ENCODE results near the gene EYA3. TPM values are rescaled to one million over a fixed set of nuclear protein-coding genes. Genes with fewer than 3 reads are reported as not detected.

The EYA3 gene
- total RNA-seq, 1 experiment from 2014 or later, result 29.4 TPM

DNA sequence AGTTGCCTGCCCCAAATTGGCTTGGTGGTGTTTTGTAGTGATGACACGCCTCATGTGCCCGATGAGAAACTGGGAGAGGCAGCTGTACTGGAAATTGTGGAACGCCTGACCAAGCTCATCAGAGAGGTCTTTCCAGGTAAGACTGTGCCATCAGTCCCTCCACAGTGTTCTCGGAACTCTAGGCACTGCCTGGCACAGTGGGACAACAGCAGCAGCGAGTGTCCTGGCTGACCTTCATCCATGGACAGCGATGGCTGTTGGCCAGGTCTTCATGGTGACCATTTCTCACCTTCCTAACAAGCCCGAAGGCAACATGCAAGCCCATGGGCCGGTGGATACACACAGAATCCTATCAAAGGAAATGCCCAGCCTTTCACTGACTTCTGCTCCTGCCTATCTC lies 139.4 kb downstream of the EYA3 start (continued):
- TF ChIP-seq, protein P1, sequence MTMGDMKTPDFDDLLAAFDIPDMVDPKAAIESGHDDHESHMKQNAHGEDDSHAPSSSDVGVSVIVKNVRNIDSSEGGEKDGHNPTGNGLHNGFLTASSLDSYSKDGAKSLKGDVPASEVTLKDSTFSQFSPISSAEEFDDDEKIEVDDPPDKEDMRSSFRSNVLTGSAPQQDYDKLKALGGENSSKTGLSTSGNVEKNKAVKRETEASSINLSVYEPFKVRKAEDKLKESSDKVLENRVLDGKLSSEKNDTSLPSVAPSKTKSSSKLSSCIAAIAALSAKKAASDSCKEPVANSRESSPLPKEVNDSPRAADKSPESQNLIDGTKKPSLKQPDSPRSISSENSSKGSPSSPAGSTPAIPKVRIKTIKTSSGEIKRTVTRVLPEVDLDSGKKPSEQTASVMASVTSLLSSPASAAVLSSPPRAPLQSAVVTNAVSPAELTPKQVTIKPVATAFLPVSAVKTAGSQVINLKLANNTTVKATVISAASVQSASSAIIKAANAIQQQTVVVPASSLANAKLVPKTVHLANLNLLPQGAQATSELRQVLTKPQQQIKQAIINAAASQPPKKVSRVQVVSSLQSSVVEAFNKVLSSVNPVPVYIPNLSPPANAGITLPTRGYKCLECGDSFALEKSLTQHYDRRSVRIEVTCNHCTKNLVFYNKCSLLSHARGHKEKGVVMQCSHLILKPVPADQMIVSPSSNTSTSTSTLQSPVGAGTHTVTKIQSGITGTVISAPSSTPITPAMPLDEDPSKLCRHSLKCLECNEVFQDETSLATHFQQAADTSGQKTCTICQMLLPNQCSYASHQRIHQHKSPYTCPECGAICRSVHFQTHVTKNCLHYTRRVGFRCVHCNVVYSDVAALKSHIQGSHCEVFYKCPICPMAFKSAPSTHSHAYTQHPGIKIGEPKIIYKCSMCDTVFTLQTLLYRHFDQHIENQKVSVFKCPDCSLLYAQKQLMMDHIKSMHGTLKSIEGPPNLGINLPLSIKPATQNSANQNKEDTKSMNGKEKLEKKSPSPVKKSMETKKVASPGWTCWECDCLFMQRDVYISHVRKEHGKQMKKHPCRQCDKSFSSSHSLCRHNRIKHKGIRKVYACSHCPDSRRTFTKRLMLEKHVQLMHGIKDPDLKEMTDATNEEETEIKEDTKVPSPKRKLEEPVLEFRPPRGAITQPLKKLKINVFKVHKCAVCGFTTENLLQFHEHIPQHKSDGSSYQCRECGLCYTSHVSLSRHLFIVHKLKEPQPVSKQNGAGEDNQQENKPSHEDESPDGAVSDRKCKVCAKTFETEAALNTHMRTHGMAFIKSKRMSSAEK (CRISPR knock-in tag; IDR thresholded peaks at IDR 0.05; ENCODE audit: borderline replicate concordance), result no peak
- TF ChIP-seq FOXP1 (CRISPR knock-in tag; IDR thresholded peaks at IDR 0.05; ENCODE audit: borderline replicate concordance) (no peak), HMGA2 (CRISPR knock-in tag; IDR thresholded peaks at IDR 0.05) (no peak)
- TF ChIP-seq, protein P2, sequence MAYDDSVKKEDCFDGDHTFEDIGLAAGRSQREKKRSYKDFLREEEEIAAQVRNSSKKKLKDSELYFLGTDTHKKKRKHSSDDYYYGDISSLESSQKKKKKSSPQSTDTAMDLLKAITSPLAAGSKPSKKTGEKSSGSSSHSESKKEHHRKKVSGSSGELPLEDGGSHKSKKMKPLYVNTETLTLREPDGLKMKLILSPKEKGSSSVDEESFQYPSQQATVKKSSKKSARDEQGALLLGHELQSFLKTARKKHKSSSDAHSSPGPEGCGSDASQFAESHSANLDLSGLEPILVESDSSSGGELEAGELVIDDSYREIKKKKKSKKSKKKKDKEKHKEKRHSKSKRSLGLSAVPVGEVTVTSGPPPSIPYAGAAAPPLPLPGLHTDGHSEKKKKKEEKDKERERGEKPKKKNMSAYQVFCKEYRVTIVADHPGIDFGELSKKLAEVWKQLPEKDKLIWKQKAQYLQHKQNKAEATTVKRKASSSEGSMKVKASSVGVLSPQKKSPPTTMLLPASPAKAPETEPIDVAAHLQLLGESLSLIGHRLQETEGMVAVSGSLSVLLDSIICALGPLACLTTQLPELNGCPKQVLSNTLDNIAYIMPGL (CRISPR knock-in tag; IDR thresholded peaks at IDR 0.05), result no peak
- TF ChIP-seq, protein P3, sequence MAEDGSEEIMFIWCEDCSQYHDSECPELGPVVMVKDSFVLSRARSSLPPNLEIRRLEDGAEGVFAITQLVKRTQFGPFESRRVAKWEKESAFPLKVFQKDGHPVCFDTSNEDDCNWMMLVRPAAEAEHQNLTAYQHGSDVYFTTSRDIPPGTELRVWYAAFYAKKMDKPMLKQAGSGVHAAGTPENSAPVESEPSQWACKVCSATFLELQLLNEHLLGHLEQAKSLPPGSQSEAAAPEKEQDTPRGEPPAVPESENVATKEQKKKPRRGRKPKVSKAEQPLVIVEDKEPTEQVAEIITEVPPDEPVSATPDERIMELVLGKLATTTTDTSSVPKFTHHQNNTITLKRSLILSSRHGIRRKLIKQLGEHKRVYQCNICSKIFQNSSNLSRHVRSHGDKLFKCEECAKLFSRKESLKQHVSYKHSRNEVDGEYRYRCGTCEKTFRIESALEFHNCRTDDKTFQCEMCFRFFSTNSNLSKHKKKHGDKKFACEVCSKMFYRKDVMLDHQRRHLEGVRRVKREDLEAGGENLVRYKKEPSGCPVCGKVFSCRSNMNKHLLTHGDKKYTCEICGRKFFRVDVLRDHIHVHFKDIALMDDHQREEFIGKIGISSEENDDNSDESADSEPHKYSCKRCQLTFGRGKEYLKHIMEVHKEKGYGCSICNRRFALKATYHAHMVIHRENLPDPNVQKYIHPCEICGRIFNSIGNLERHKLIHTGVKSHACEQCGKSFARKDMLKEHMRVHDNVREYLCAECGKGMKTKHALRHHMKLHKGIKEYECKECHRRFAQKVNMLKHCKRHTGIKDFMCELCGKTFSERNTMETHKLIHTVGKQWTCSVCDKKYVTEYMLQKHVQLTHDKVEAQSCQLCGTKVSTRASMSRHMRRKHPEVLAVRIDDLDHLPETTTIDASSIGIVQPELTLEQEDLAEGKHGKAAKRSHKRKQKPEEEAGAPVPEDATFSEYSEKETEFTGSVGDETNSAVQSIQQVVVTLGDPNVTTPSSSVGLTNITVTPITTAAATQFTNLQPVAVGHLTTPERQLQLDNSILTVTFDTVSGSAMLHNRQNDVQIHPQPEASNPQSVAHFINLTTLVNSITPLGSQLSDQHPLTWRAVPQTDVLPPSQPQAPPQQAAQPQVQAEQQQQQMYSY (CRISPR knock-in tag; IDR thresholded peaks at IDR 0.05), result no peak

DNA sequence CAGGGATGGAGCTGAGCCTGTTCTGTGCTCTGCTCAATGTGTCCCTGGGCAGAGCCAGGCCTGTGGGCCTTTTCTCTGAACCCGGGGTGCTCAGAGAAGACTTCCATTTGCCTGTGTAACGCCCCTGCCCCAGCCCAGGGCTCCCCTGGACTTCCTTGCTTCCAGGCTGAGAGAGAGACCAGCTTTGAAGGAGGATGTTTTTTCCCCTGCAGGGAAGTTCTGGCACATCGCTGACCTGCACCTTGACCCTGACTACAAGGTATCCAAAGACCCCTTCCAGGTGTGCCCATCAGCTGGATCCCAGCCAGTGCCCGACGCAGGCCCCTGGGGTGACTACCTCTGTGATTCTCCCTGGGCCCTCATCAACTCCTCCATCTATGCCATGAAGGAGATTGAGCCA lies 143.4 kb downstream of the EYA3 start:
- H3K27ac Mint-ChIP-seq, result no peak overlapping the region
- H3K4me3 Mint-ChIP-seq, result no peak overlapping the region
- H3K4me1 Mint-ChIP-seq, result peaks cover 5% of the 10 kb centered on the region; the same call in 1 of the 2 replicates
- H3K27me3 Mint-ChIP-seq (ENCODE audit: low read depth), result no peaks in the 10 kb centered on the region
- ATAC-seq (no peak), DNase-seq (ENCODE audit: low spot score) (no peak)
- no peaks in the 10 kb centered on the region for H3K9me3 Mint-ChIP-seq
- ChIA-PET CTCF (interaction anchor here (2.1 kb wide), 1 partner anchor 87 kb away, joined by 7 read pairs; no protein-coding TSS in a partner anchor), POLR2A (no interaction called here)
- TF ChIP-seq, protein P4, sequence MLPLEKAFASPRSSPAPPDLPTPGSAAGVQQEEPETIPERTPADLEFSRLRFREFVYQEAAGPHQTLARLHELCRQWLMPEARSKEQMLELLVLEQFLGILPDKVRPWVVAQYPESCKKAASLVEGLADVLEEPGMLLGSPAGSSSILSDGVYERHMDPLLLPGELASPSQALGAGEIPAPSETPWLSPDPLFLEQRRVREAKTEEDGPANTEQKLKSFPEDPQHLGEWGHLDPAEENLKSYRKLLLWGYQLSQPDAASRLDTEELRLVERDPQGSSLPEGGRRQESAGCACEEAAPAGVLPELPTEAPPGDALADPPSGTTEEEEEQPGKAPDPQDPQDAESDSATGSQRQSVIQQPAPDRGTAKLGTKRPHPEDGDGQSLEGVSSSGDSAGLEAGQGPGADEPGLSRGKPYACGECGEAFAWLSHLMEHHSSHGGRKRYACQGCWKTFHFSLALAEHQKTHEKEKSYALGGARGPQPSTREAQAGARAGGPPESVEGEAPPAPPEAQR (CRISPR knock-in tag; IDR thresholded peaks at IDR 0.05), result no peak
- TF ChIP-seq, protein P5, sequence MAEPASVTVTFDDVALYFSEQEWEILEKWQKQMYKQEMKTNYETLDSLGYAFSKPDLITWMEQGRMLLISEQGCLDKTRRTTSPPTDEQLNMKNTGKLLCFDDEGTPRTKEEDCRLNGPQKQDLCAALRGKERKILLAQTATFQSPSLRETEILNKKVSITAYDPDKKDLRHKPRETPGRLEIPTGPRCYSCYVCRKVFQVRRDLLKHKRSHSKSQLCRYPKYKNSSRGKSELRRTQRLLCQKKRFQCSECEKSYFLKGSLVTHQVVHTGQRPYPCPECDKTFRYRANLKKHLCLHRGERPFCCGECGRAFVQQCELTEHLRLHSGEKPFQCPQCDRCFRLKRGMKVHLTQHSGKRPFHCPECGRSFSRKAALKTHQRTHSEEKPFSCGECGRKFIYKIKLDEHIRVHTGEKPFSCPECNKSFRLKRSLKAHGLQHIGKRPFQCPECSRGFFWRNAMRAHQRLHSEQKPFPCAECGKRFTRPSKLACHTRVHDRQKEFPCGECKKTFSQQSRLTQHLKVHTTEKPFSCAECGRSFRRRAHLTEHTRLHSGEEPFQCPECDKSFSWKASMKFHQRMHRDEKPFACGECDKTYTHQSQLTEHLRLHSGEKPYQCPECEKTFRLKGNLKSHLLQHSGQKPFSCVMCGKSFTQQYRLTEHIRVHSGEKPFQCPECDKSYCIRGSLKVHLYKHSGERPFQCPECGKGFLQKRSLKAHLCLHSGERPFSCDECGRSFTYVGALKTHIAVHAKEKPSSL (CRISPR knock-in tag; conservative IDR thresholded peaks at IDR 0.05), result no peak
- no peak for TF ChIP-seq PRRX2 (CRISPR knock-in tag; IDR thresholded peaks at IDR 0.05)
- TF ChIP-seq ZNF263 (CRISPR knock-in tag; IDR thresholded peaks at IDR 0.05; ENCODE audit: low read depth), result no peak
- no peak for TF ChIP-seq ZNF138 (CRISPR knock-in tag; conservative IDR thresholded peaks at IDR 0.05)
- TF ChIP-seq, protein P6, sequence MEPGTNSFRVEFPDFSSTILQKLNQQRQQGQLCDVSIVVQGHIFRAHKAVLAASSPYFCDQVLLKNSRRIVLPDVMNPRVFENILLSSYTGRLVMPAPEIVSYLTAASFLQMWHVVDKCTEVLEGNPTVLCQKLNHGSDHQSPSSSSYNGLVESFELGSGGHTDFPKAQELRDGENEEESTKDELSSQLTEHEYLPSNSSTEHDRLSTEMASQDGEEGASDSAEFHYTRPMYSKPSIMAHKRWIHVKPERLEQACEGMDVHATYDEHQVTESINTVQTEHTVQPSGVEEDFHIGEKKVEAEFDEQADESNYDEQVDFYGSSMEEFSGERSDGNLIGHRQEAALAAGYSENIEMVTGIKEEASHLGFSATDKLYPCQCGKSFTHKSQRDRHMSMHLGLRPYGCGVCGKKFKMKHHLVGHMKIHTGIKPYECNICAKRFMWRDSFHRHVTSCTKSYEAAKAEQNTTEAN (CRISPR knock-in tag; IDR thresholded peaks at IDR 0.05), result no peak
- H3K36me3 Mint-ChIP-seq, result peaks cover 9% of the 10 kb centered on the region

Measured in WTC11 (cell line).